HG03442 (cell line): ENCODE results near the gene MACF1.
A peak's percentile ranks its signal among the peaks of the same experiment; 100 is the strongest.

Source experiments
- ATAC-seq: cut with Tn5 transposase; IDR thresholded peaks from one replicate; pipeline ENCODE4 v1.9.1; 2021; ENCODE audit warnings: mild to moderate bottlenecking, moderate library complexity; ENCODE audit not compliant: unreplicated experiment

Gene MACF1

DNA sequence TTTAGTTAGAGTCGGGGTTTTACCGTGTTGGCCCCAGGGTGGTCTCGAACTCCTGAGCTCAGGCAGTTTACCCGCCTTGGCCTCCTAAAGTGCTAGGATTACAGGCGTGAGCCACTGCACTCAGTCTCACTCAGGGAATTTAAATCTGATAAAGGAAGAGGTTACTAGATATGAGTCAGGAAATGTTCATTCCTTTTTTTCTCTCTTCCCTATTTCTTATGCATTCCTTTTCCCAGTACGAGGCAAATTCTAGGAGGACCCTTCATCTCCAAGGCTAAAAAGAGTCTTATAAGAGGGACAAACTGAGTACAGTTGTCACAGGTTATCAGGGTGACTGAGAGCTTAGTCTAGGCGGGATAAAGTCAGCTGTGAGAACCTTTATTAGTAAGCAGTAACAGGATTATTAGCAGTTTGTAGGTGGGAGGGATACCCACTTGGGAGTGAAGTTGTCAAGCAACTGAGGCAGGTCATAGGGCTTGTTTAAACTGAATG lies 9.1 kb downstream of the MACF1 start:
- no peak for ATAC-seq

DNA sequence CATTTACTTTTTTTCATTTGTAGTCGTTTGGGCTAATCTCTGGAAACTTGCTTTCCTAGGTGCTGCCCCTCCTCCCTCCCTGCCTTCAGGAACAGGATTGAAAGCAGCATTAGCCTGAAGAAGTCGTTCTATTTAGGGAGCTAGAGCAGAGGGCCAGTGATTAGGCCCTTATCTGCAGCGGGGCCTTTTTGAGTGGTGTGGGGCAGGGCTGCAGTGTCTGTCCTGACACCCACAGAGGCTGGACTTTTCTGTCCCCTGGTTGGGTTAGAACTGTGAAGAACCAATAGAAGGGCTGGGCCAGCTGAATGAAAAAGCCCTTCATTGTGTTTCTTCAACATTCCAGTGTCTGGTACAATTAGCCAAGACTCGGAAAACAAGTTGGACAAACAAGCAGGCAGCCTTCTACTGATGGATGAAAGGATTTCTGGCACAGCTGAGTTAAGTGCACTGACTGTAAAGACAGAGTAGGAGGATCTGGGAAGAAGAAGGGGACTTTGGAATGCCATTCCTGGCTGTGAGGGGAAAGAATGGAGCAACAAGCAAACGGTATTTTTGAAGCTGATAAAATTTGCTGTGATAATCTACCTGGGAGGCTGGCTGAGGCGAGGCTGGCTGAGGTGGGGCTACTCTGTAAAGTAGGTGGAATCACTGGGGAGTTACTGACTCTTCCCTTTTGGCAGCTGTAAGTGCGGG lies 9.7 kb downstream of the MACF1 start:
- ATAC-seq: no peak

DNA sequence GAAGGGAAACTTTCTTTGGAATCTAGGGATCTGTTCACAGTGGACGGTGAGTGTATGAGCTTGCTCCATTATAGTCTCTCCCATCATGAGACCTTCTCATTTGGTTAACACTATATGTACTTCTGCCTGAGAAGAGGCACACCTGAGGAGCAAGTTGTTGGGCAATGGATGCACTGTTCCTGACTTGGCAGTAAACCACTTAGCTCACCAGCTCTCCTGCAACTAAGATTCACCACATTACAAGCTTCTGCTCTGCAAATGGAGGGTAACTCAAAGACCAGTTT lies 10.2 kb downstream of the MACF1 start:
- no peak for ATAC-seq

DNA sequence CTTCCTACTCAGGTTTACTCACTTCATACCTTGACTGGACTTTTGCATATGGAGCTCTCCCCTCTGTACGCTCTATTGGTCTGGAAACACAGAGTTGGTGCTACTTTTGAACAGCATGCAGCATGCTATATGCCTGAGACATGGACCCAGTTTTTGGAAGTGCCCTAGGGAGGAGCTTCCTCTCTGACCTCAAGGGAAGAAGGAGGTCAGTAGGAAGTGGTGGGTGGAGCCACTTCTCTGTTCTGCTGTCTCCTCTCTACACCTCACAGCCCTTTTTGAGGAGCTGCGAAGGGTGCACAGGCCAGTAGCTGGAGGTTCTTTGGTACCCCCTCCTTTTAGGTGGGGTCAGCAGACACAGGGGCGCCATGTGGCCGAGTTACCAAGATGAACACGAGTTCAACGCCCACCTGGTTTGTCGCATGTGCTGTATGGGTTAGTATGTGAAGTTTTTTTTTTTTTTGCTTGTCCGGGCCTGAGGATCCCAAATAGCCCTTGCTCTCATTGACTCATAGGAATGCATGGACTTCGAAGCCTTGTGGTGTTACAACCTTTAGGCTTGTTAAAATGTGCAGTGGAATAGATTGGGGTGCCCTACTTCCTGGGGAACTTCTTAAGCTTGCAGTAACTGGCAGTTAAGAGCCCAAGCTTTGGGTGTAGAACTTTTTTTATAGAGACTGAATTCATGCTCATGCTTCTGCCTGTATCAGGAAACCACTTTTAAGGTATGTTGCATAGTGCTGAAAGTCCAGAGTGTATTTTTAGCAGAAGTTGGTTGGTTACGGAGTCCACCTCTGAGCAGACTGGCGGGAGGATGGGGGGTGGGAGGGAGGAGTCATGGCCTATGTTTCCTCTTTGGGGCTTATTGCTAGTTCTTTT lies 10.7 kb downstream of the MACF1 start:
- peak; percentile 52 for ATAC-seq

DNA sequence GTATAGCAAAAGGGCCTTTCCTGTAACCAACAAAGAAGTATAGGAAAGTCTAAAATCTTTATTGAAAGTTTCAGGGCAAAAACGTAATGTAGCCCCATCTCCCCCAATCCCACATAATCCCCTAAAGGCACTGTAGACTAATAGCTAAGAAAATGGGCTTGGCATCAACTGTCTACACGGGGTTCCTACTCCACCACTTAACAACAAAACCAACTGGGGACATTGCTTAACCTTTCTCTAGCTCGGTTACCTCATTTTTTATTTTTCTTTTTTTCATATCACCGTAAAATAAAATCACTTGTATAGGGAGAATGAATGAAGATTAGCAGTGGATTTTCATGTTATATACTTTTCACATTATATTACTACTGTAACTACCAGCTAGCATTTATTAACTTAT lies 12.3 kb downstream of the MACF1 start:
- no peak for ATAC-seq

DNA sequence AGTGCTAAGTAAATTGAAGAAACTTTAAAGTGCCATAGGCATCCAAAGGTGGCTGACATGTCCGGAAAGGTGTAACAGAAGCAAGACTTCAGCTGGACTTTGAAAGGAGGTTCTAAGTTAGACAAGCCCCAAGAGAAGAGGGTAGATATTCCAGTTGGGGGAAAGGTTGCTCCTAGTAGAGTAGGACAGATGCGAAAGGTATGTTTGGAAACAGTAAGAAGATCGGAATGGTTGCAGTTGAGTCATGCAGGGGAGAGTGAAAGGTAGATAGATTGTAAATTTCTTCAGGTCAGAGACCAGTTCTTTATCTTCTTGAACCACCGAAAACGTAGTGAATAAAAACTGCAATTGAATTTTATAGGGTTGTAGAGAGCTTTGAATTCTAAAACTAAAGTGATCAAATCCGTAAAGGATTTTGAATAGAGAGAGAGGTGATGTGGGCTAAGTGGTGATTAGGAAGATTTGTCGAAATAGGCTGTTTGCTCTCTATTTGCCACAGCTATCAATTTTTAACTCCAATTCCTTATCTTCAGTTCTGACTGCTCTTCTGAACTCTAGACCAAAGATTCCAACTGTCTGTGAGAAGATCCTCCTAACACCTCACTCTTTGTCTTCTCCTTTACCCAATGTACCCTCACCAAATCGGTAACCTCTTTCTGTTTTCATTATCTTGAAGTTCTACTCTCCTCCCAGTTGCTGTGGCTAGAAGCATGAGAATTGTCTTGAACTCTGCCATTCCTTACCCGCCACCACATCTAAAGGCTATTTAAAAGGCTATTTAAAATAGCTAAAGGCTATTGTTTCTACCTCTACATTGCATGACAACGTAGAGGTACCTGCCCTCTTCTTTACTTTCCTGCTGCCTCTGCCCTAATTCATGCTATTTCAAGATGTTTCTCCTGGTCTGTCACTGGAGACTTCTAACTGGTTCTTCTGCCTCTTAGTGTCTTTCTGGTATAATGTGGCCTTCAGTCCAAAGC lies 16.7 kb downstream of the MACF1 start:
- ATAC-seq: no peak

DNA sequence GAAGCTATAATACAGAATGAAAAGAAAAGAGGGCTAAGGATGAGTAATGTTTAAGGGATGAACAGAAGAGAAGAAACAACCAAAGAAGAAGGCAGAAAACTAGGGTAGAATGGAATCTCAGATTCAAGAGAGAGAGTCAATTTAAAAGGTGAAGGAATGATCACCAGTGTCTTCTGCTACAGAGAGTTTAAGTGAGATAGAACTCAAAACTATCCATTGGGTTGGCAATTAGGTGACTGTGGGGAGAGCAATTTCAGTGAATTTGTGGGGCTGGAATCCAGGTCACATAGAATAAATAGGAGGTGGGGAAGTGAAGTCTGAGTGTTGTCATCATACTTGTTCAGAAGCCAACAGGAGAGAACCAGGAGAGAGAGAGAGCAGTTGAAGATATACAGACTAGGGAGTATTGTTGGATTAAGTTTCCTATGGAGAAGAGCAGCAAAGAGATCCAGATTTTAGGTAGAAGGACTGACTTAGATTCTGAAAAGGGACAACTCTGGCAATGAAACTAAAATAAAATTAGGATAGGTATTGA lies 19.9 kb downstream of the MACF1 start:
- ATAC-seq: no peak

DNA sequence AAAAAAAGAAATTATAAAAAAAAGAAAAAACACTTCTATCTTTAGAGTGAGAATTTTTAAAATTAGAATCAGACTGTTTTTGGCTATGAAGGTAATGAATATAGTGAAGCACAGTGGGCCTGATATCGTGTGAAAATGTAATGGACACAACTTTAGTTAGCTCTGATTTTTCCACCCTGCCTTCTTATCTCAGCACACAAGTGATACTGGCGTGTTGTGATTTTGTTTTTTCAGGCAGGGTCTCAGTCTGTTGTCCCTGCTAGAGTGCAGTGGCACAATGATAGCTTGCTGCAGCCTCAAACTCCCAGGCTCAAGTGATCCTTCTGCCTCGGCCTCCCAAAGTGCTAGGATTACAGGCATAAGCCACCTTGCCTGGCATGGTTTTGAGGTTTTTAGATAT lies 22.3 kb downstream of the MACF1 start:
- no peak for ATAC-seq

DNA sequence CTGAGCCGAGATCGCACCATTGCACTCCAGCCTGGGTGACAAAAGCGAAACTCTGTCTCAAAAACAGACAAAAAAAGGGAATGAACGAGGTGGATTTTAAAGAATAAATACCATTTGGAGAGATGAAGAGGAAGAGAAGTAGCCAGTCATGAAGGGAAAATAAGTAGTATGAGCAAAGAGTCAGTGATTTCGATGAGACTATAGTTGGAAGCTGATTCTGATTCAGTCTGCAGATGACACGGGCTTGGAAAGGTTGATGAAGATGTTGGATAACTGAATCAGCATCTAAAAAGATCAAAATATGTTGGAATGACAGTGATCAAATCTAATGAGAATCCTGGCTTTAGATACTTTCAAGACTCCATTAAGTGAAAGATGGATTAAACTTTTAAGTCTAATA lies 23.8 kb downstream of the MACF1 start:
- ATAC-seq: no peak

DNA sequence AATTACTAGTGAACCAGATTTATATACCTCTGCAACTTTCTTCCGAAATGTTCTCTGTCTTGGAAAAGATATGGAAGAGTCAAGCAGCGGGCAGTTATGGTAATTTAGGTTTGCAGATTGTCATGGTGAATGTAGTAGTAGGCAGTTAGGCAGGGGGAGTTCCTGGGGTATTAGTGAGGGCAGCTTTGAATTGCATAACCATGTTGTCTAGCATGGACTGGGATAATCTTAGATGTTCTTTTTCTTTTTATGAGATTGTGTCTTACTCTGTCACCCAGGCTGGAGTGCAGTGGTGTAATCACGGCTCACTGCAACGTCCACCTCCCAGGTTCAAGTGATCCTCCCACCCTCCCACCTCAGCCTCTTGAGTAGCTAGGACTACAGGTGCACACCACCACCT lies 25.0 kb downstream of the MACF1 start:
- no peak for ATAC-seq

DNA sequence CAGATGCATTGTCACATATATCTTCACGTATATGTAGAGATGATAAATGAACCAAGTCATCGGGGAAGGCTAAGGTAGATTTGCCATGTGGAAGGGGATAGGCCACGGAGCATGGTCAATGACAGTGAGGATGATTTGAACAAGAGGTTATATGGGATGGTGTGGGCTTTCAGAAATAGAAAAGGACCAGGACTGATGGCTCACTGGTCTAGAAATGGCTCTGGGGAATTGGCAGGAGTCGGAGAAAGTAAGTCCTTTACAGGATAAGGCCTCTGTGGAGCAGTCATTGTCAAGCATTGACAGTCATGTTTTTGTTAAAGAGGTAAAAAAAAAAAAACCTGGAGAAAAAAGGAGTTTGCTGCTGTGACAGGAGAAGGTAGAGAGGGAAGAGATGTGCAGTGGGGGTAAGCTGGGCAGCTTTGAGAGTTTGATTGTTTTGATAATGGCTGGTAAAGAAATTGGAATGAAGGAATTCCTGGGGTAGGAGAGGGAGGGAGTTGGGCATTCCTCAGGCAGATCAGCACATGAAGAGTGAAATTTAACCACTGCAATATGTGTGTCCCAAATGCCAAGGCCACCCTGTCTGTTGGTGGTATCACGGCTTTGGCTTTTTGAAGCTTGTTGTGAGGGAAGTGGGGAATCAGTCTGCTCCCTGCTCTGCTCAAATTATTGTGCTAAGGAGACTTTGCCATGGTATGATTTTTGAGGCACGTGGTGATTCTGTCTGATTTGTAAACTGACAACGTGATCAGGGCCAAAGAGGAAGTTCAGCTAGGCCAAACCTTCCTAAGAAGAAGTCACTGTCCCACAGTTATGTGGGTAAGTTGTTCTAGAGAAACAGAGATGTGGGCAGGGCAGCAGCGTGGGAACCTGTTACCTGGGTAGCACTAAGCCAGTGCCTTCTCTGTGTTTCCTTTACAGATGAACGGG lies 26.0 kb downstream of the MACF1 start:
- ATAC-seq: peak; percentile 71

DNA sequence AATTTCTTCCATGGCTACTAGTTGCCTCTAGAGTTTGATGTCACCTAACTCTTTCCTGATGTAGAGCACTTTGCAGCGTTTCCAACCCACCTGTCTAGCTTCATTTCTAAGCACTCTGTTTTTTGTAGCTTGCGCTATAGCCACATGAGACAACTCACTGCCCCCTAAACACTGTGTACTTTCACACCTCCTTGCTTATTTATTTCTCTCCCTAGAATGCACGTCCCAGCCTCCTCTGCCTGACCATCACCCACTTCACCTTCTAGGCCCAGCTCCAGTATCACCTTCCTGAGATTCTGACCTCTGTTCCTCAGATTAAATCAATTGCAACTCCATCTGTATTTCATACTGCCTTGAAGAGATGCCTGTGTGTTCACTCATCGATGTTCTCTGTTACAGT lies 32.5 kb downstream of the MACF1 start:
- ATAC-seq: no peak

DNA sequence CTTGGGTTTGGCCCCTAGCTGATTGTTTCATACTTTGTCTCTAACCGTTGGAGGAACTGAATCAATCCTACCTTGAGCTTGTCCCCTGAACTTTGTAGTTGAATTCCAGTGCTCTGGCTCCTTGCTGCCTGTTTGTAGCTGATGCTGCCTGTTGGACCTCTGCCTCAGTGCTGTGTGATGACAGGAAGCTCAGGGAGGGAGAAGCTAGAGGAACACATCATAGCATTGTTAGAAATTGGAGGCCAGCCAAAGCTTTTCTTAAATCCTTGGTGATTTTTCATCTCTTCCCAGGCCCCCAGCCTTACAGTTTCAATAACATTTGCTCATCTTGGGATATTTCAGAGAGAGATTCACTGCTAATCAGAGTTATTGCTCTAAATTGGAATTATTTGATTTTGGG lies 34.0 kb downstream of the MACF1 start:
- ATAC-seq: no peak

DNA sequence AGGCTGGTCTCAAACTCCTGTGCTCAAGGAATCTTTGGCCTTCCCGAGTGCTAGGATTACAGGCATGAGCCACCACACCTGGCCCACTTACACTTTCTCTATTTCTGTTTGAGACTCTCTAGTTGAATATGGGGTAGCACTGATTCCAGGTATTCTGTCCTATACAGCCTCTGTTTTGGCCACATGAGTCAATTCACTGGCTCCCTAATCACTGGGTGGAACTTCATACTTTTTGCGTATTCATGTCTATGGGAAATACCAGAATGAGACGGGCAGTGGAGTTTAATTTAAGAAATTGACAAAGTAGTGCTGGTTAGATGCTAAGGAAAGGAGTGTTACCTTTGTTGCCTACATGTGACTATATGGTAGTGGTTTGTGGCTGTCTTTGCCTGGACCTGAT lies 35.5 kb downstream of the MACF1 start:
- ATAC-seq: no peak

DNA sequence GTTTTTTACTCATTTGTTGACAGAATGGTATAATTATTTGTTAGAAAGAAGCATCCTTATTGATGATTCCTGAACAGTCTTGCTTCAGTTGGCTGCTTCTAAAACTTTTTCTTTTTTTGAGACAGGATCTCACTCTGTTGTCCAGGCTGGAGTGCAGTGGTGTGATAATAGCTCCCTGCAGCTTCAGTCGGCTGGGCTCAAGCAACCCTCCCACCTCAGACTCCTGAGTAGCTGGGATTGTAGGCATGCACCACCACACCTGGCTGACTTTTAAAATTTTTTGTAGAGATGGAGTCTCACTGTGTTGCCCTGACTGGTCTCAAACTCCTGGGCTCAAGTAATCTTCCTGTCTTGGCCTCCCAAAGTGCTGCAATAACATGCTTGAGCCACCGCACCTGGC lies 38.8 kb downstream of the MACF1 start:
- no peak for ATAC-seq

DNA sequence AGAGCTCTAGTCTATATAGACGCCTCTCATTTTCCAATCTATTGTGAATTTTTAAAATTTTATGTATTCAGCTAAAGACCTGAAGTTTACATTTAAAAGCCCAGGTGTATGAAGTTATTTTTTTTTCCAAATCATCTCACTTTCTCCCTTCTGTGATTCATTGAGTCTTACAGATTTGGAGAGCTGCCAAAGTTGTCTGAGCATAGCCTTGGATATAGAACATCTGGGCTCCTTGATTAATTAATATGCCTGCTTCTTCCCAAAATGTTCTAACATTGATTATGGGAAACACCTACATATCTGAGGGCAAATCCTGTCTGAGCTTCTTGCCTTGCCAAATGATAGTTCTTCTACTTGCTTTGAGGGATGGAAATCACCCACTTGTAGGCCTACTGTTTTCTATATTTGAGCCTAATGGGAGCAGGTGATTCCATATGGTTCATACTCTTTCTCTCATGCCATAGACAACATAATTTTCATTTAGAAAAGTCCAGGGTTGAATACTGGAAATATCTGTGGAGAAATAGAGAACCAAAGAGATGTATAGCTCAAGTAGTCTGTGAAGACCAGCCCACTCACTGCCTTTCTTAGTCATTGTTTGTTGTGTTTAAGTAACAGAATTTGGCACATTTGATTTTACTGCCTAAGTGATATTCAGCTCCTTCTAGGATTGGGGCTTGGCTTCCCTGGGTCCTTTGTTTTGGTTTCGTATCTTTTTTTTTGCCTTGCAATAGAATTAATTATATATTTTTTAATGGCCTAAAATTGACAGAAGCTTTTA lies 46.2 kb downstream of the MACF1 start:
- no peak for ATAC-seq

DNA sequence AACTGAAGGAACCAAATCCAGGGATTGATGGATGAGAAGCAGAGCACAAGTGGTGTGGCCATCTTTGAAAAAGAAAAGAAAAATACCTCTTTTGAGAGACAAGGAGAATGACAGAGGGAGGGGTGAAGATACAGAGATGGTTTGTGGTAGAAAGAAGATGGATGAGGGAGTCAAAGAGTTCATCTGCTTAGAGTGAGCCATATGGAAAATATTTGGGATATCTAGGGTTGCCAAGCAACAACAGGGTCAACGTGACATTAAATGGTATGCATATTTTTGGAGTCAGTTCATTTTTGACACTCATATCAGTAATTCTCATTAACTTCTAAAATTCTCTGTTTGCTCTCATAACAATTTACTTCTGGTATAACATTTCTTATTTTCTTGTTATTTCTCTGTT lies 50.7 kb downstream of the MACF1 start:
- no peak for ATAC-seq

DNA sequence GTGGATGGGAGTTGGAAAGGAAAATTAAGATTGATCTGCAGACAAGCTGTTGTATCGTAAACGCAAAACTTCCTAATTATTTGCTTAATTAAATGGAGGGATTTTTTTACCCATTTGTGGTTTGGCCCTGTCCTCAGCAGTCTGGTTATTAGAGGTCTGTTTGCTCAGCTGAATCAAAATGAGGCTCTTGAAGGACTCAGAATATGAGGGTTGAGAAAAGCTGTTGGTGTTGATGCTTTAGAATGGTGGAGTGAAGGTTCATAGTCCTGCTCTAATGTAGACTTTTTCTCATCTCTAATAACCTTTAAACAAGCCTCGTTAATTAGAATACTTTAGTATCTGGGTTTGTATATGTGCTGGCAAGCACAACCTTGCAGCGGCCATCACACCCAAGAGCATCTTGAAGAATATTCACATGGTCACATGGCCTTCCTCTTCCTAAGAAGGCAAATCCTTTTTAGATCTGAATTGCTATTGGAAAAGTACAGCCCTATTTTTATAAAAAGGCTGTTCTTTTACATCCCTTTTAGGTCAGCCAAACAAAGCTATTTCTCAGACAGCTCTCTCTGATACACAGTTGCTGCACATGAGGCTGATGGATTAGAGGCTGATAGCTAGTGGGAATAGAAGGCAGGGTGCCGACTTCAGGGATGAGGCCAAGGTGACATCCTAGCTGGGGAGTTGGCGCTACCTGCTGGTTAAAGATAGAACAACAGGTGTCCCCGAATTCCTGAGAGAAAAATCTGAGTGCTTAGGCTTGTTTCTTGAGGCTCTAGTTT lies 53.8 kb downstream of the MACF1 start:
- ATAC-seq: no peak

DNA sequence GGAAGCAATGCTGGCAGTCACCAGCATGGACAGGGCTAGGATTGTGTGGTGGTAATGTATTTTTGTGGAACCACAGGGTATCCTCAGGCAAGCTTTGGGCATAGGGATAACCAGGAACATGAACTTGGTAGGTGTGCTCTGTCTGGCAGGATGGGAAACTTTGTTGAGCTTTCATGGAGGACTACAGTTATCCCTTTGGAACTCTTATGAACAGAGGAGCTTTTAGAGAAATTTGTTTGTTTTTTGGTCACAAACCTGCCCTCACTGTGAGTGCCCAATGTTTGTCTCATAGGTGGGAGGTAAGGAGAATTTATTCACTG lies 54.4 kb downstream of the MACF1 start:
- no peak for ATAC-seq
